K562 (cell line): ENCODE data around the gene PLEKHA6. TPM values are rescaled to one million over a fixed set of nuclear protein-coding genes. Genes with fewer than 3 reads are reported as not detected.
A peak's percentile ranks its signal among the peaks of the same experiment; 100 is the strongest.

Experiments used
- BCL6 ChIP-seq: fragments of 250-450 bp; sonication (Bioruptor Pico); IDR thresholded peaks from 2 replicates; pipeline ENCODE4 v1.4.0; 2020
- CBFA2T2 ChIP-seq: fragments of 450-650 bp; conservative IDR thresholded peaks from 2 replicates; pipeline ENCODE4 v1.6.1; 2017; ENCODE audit warnings: mild to moderate bottlenecking
- CEBPG ChIP-seq, 3 experiments: fragments of 200-800 bp in 1 of 3; sonication (Bioruptor generic) in 1 of 3; sonication (generic) in 1 of 3; formaldehyde crosslinking in 1 of 3; IDR thresholded peaks in 2 of 3; conservative IDR thresholded peaks in 1 of 3; 2 replicates each; pipeline versions ENCODE4 v1.6.1 to v1.8.0; 2016 to 2022; ENCODE audit warnings: missing compliant biosample characterization in 2 of 3, missing genetic modification characterization in 2 of 3, mild to moderate bottlenecking in 1 of 3, missing genetic modification reagents in 1 of 3
- FUS ChIP-seq: fragments of 200-400 bp; formaldehyde crosslinking; optimal IDR thresholded peaks from 2 replicates; pipeline ENCODE3; 2017; ENCODE audit warnings: low read depth, low read length
- HNRNPL ChIP-seq: fragments of 200-400 bp; formaldehyde crosslinking; IDR thresholded peaks from 2 replicates; pipeline ENCODE4 v1.6.1; 2017; ENCODE audit warnings: low read depth, mild to moderate bottlenecking, low read length
- HSF4 ChIP-seq: fragments of 250-450 bp; sonication (Bioruptor Pico); IDR thresholded peaks from 2 replicates; pipeline ENCODE4 v2.1.2; 2022; ENCODE audit warnings: mild to moderate bottlenecking, moderate library complexity, borderline replicate concordance
- ILF3 ChIP-seq: fragments of 450-650 bp; IDR thresholded peaks from 2 replicates; pipeline ENCODE4 v1.6.1; 2018; ENCODE audit warnings: antibody characterized with exemption, mild to moderate bottlenecking, moderate library complexity, borderline replicate concordance
- KLF16 ChIP-seq: IDR thresholded peaks from 2 replicates; pipeline ENCODE4 v1.6.1; 2016; ENCODE audit warnings: antibody characterized with exemption
- MCM7 ChIP-seq, 2 experiments: fragments of 450-650 bp; IDR thresholded peaks; 2 replicates each; pipeline ENCODE4 v1.6.1; 2016 to 2018
- NR4A1 ChIP-seq, 2 experiments: fragments of 250-450 bp in 1 of 2; fragments of 450-650 bp in 1 of 2; sonication (Bioruptor Pico) in 1 of 2; IDR thresholded peaks; 2 replicates each; pipeline versions ENCODE4 v1.4.0 to v1.6.1; 2016 to 2020; ENCODE audit warnings: mild to moderate bottlenecking in 2 of 2, missing compliant biosample characterization in 1 of 2, missing genetic modification characterization in 1 of 2, moderate library complexity in 1 of 2
- PHF8 ChIP-seq: fragments of 200-600 bp; sonication (generic); IDR thresholded peaks from 2 replicates; pipeline ENCODE4 v1.6.1; 2012; ENCODE audit warnings: mixed run types, mild to moderate bottlenecking, inconsistent platforms, low read length, moderate library complexity, borderline replicate concordance
- RHOXF2B ChIP-seq: fragments of 250-450 bp; sonication (Bioruptor Pico); conservative IDR thresholded peaks from 2 replicates; pipeline ENCODE4 v1.5.1; 2021
- TGIF2 ChIP-seq: sonication (generic); formaldehyde crosslinking; IDR thresholded peaks from 2 replicates; pipeline ENCODE4 v1.8.1; 2022; ENCODE audit warnings: mild to moderate bottlenecking, missing genetic modification reagents, moderate library complexity
- ZC3H8 ChIP-seq: fragments of 450-650 bp; IDR thresholded peaks from 2 replicates; pipeline ENCODE4 v1.6.1; 2017
- ZFP1 ChIP-seq: fragments of 450-650 bp; formaldehyde crosslinking; IDR thresholded peaks from 2 replicates; pipeline ENCODE4 v1.4.0; 2020; ENCODE audit warnings: mild to moderate bottlenecking, mixed read lengths
- ZNF197 ChIP-seq: fragments of 200-800 bp; sonication (Bioruptor generic); IDR thresholded peaks from 2 replicates; pipeline ENCODE4 v1.6.1; 2016; ENCODE audit warnings: low read depth, missing genetic modification characterization, missing compliant biosample characterization
- ZNF717 ChIP-seq: fragments of 250-450 bp; sonication (Bioruptor Pico); IDR thresholded peaks from 2 replicates; pipeline ENCODE4 v1.5.0; 2021
- ZNF830 ChIP-seq: fragments of 250-450 bp; sonication (Bioruptor Pico); IDR thresholded peaks from 2 replicates; pipeline ENCODE4 v1.5.0; 2021; ENCODE audit warnings: mild to moderate bottlenecking
- polyA plus RNA-seq, 8 experiments: library from polyadenylated mRNA; depleted of rRNA in 4 of 8; stranded (reverse) in 5 of 8; unstranded in 3 of 8; fragments of >200 nt; fragmentation: Nextera tagmentation in 2 of 8; fragmentation: Illumina TruSeq in 1 of 8; extraction: Ambion mirVana in 2 of 8; extraction: Trizol in 1 of 8; gene quantifications; 2 replicates each; pipeline versions ENCODE4 v1.2.1 to v1.2.3, GENCODE V29; 2011 to 2014; ENCODE audit warnings: inconsistent platforms in 1 of 8, missing spikeins in 1 of 8
- total RNA-seq, 7 experiments: library from RNA; depleted of rRNA in 6 of 7; stranded (reverse); fragments of >200 nt in 6 of 7; fragmentation: Illumina TruSeq in 2 of 7; extraction: Trizol in 2 of 7; gene quantifications; 2 replicates each; pipeline versions ENCODE4 v1.2.1 to v1.2.3, GENCODE V29; 2011 to 2021; ENCODE audit warnings: low replicate concordance in 1 of 7
- TF ChIP-seq, protein P1 (sequence below): fragments of 450-650 bp; IDR thresholded peaks from 2 replicates; pipeline ENCODE4 v1.6.1; 2016
- TF ChIP-seq, protein P2 (sequence below): fragments of 250-450 bp; sonication (Bioruptor Pico); IDR thresholded peaks from 2 replicates; pipeline ENCODE4 v1.8.0; 2021; ENCODE audit warnings: mild to moderate bottlenecking, moderate library complexity
- TF ChIP-seq, protein P3 (sequence below): fragments of 250-450 bp; sonication (Bioruptor Pico); IDR thresholded peaks from 2 replicates; pipeline ENCODE4 v1.5.1; 2021; ENCODE audit warnings: mild to moderate bottlenecking
- TF ChIP-seq, protein P4 (sequence below): fragments of 150-350 bp; conservative IDR thresholded peaks from 2 replicates; pipeline ENCODE4 v1.6.1; 2014; ENCODE audit warnings: low read length

The PLEKHA6 gene
- total and polyA plus RNA-seq, 9 of the 15 experiments (the other 6 are each of a cell fraction or from before 2014, with no cell fraction given): under 0.01 to 0.33 (median 0.01) TPM; not detected in 4

DNA sequence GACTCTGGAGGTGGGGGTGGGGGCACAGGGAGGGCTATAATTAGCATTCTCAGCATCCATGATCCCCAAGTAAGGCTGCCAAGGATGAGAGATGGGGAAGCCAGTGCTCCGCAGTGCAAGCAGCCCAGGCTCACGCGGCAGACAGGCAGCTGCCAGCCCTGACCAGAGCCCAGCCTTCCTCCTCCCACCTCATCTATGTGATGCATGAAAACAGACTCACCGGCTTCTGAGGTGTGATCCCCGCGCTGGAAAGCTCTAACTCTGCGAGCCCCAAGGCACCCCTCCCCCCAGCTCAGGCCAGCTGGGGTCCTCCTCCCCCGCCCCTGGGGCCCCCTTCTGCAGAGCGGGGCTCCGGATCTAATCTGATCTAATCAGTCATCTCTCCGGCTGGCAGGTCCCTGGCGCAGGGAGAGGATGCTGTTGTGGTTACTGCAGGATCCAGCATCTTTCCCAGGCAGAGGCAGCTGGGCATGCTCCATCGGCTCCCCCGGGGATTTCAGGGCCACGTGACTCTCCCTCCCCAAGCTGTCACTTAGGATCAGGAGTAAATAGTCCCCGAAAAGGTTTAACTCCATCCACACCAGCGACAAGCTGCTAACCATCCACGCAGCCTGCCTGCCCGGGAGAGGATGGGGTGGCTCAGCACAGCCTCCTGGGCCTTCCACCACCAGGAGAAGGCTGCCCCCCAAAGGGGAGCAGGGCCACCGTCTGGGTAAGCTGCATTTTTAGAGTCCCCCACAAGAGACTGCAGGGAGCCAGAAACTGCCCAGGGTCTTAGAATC is at the start of gene PLEKHA6 (continued):
- TF ChIP-seq, protein P1, sequence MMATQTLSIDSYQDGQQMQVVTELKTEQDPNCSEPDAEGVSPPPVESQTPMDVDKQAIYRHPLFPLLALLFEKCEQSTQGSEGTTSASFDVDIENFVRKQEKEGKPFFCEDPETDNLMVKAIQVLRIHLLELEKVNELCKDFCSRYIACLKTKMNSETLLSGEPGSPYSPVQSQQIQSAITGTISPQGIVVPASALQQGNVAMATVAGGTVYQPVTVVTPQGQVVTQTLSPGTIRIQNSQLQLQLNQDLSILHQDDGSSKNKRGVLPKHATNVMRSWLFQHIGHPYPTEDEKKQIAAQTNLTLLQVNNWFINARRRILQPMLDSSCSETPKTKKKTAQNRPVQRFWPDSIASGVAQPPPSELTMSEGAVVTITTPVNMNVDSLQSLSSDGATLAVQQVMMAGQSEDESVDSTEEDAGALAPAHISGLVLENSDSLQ: no peak
- TF ChIP-seq TGIF2 (CRISPR knock-in tag): no peak
- no peak for TF ChIP-seq RHOXF2B
- no peak for TF ChIP-seq ZNF717 (CRISPR knock-in tag)
- 0 out of 2 replicates have a peak, but pooled peaks have one; percentile 12 for TF ChIP-seq CBFA2T2
- no peak for TF ChIP-seq ILF3
- no peak for TF ChIP-seq FUS
- TF ChIP-seq, protein P2, sequence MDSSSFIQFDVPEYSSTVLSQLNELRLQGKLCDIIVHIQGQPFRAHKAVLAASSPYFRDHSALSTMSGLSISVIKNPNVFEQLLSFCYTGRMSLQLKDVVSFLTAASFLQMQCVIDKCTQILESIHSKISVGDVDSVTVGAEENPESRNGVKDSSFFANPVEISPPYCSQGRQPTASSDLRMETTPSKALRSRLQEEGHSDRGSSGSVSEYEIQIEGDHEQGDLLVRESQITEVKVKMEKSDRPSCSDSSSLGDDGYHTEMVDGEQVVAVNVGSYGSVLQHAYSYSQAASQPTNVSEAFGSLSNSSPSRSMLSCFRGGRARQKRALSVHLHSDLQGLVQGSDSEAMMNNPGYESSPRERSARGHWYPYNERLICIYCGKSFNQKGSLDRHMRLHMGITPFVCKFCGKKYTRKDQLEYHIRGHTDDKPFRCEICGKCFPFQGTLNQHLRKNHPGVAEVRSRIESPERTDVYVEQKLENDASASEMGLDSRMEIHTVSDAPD (CRISPR knock-in tag): no peak
- TF ChIP-seq NR4A1 (CRISPR knock-in tag; IDR thresholded peaks at IDR 0.05): no peak
- TF ChIP-seq NR4A1 (tag; IDR thresholded peaks at IDR 0.05): no peak
- TF ChIP-seq, protein P3, sequence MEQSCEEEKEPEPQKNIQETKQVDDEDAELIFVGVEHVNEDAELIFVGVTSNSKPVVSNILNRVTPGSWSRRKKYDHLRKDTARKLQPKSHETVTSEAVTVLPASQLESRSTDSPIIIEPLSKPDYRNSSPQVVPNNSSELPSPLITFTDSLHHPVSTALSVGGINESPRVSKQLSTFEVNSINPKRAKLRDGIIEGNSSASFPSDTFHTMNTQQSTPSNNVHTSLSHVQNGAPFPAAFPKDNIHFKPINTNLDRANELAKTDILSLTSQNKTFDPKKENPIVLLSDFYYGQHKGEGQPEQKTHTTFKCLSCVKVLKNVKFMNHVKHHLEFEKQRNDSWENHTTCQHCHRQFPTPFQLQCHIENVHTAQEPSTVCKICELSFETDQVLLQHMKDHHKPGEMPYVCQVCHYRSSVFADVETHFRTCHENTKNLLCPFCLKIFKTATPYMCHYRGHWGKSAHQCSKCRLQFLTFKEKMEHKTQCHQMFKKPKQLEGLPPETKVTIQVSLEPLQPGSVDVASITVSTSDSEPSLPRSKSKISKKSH: no peak
- no peak for TF ChIP-seq ZC3H8
- TF ChIP-seq ZFP1: no peak
- TF ChIP-seq CEBPG (CRISPR knock-in tag; IDR thresholded peaks at IDR 0.05): no peak
- no peak for TF ChIP-seq CEBPG (tag; conservative IDR thresholded peaks at IDR 0.05 in 1 of 2, IDR thresholded peaks at IDR 0.05 in 1 of 2)
- TF ChIP-seq, protein P4, sequence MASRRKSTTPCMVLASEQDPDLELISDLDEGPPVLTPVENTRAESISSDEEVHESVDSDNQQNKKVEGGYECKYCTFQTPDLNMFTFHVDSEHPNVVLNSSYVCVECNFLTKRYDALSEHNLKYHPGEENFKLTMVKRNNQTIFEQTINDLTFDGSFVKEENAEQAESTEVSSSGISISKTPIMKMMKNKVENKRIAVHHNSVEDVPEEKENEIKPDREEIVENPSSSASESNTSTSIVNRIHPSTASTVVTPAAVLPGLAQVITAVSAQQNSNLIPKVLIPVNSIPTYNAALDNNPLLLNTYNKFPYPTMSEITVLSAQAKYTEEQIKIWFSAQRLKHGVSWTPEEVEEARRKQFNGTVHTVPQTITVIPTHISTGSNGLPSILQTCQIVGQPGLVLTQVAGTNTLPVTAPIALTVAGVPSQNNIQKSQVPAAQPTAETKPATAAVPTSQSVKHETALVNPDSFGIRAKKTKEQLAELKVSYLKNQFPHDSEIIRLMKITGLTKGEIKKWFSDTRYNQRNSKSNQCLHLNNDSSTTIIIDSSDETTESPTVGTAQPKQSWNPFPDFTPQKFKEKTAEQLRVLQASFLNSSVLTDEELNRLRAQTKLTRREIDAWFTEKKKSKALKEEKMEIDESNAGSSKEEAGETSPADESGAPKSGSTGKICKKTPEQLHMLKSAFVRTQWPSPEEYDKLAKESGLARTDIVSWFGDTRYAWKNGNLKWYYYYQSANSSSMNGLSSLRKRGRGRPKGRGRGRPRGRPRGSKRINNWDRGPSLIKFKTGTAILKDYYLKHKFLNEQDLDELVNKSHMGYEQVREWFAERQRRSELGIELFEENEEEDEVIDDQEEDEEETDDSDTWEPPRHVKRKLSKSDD: no peak
- TF ChIP-seq BCL6 (CRISPR knock-in tag): no peak
- no peak for TF ChIP-seq PHF8
- TF ChIP-seq HSF4 (CRISPR knock-in tag): no peak
- TF ChIP-seq MCM7 (IDR thresholded peaks at IDR 0.05): no peak
- TF ChIP-seq ZNF830 (CRISPR knock-in tag): no peak
- TF ChIP-seq HNRNPL: no peak
- no peak for TF ChIP-seq ZNF197
- no peak for TF ChIP-seq KLF16
